Measurements from ENCODE around the gene SLC22A2. TPM values are rescaled to one million over a fixed set of nuclear protein-coding genes. Genes with fewer than 3 reads are reported as not detected.

SLC22A2 gene
- total RNA-seq, 1 donor from 2014 or later, result not detected

DNA sequence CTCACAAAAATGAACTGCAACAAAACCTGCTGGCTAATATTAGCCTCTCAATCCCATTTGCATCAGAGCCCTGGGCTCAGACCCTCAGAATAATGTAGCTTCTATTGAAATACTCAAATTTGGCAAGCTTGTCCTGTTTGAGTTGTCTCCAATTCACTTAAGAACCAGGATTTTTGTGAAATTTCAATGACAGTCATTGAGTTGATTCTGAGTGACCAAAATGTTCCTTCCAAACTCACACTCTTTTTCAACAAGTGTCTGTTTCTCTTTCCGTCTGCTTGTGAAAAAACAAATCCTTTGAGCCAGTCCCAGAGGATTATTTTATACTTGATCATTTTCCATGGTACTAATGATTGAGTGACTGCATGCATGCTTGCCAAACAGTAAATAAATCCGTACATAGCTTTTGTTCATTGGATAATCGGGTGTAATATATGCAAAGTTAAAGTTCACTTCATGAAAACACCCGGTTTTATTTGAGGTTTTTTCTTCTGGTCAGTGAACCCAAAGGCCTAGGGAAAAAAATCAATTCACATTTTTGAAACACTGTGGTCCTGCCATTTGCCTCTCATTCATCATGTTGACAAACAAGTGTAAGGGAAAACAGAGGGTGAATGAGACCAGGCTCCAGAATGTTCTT, 16.4 kb upstream of the SLC22A2 start:
- H3K27ac ChIP-seq (replicated peaks), result no peak overlapping the region
- H3K36me3 ChIP-seq, result no peaks in the 10 kb centered on the region
- H3K27me3 ChIP-seq (ENCODE audit: low read depth), result peaks cover under 1% of the 10 kb centered on the region
- TF ChIP-seq, protein P1, sequence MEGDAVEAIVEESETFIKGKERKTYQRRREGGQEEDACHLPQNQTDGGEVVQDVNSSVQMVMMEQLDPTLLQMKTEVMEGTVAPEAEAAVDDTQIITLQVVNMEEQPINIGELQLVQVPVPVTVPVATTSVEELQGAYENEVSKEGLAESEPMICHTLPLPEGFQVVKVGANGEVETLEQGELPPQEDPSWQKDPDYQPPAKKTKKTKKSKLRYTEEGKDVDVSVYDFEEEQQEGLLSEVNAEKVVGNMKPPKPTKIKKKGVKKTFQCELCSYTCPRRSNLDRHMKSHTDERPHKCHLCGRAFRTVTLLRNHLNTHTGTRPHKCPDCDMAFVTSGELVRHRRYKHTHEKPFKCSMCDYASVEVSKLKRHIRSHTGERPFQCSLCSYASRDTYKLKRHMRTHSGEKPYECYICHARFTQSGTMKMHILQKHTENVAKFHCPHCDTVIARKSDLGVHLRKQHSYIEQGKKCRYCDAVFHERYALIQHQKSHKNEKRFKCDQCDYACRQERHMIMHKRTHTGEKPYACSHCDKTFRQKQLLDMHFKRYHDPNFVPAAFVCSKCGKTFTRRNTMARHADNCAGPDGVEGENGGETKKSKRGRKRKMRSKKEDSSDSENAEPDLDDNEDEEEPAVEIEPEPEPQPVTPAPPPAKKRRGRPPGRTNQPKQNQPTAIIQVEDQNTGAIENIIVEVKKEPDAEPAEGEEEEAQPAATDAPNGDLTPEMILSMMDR (IDR thresholded peaks at IDR 0.05; ENCODE audit: borderline replicate concordance), result no peak
- intact Hi-C loops (cut with micrococcal nuclease), result no loop called here
- peaks cover 5% of the 10 kb centered on the region for H3K9me3 ChIP-seq (replicated peaks)
- no peaks in the 10 kb centered on the region for H3K4me1 ChIP-seq
- no peak overlapping the region for H3K4me3 ChIP-seq
- no peak for DNase-seq

GRCh38 chr6:160273750-160274149, 15.1 kb upstream of the SLC22A2 start:
- TF ChIP-seq, protein P1 (IDR thresholded peaks at IDR 0.05; ENCODE audit: borderline replicate concordance), result no peak
- Histone ChIP-seq H3K4me1 (no peaks in the 10 kb centered on the region), H3K27ac (replicated peaks) (no peak overlapping the region), H3K4me3 (no peak overlapping the region), H3K9me3 (replicated peaks) (no peaks in the 10 kb centered on the region), H3K36me3 (no peaks in the 10 kb centered on the region), H3K27me3 (ENCODE audit: low read depth) (peaks cover 12% of the 10 kb centered on the region)
- intact Hi-C loops (cut with micrococcal nuclease), result no loop called here
- DNase-seq, result no peak

DNA sequence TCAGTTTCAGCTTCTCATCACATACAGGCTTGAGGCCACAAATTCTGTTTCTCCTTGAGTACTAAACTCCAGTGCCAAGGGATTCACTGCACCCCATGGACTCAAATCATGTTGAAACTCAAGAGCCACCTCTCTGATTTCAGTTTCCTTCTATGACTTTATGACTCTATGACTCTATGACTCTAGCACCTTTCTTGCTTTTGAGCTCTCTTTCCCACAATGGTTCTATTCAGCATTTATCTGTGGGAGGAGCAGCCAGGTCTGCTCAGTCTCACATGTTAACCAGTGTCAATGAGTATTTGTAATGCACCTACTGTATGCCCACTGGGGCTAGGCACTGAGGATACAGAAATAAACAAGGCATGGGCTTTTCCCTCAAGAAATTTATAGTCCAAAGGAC, 14.6 kb upstream of the SLC22A2 start:
- Histone ChIP-seq H3K9me3 (replicated peaks) (no peaks in the 10 kb centered on the region), H3K4me1 (no peaks in the 10 kb centered on the region), H3K27ac (replicated peaks) (no peak overlapping the region), H3K4me3 (no peak overlapping the region), H3K27me3 (ENCODE audit: low read depth) (peaks cover 12% of the 10 kb centered on the region), H3K36me3 (no peaks in the 10 kb centered on the region)
- DNase-seq, result no peak
- intact Hi-C loops (cut with micrococcal nuclease), result no loop called here
- TF ChIP-seq, protein P1 (IDR thresholded peaks at IDR 0.05; ENCODE audit: borderline replicate concordance), result no peak

DNA sequence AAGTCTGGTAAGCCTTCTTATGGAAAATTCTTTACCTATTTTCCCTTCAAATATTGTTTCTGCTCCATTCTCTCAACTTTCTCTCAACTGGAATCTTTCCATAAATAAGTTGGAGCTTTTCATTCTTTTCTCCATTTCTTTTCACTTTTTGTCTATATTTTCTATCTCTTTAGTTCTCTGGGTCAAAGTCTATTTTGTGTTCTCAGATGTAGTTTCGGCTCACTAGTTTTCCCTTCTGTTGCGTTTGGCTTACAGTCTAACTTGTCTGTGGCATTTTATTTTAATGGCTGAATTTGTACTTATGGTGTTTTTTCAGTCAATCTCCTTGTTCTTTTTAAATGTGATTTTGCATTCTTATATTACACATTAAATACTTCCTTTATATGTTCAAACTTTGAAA, 14.1 kb upstream of the SLC22A2 start:
- H3K27ac ChIP-seq (replicated peaks), result no peak overlapping the region
- H3K36me3 ChIP-seq, result no peaks in the 10 kb centered on the region
- DNase-seq, result no peak
- peaks cover 12% of the 10 kb centered on the region for H3K27me3 ChIP-seq (ENCODE audit: low read depth)
- H3K4me3 ChIP-seq, result no peak overlapping the region
- TF ChIP-seq, protein P1 (IDR thresholded peaks at IDR 0.05; ENCODE audit: borderline replicate concordance), result no peak
- no peaks in the 10 kb centered on the region for H3K4me1 ChIP-seq
- H3K9me3 ChIP-seq (replicated peaks), result no peaks in the 10 kb centered on the region
- intact Hi-C loops (cut with micrococcal nuclease), result no loop called here

GRCh38 chr6:160270347-160270746, 11.7 kb upstream of the SLC22A2 start:
- TF ChIP-seq, protein P1 (IDR thresholded peaks at IDR 0.05; ENCODE audit: borderline replicate concordance), result no peak
- no peaks in the 10 kb centered on the region for H3K36me3 ChIP-seq
- no peak for DNase-seq
- no peak overlapping the region for H3K27ac ChIP-seq (replicated peaks)
- peaks cover 19% of the 10 kb centered on the region for H3K27me3 ChIP-seq (ENCODE audit: low read depth)
- intact Hi-C loops (cut with micrococcal nuclease), result no loop called here
- no peak overlapping the region for H3K4me3 ChIP-seq
- no peaks in the 10 kb centered on the region for H3K4me1 ChIP-seq
- H3K9me3 ChIP-seq (replicated peaks), result no peaks in the 10 kb centered on the region
